Measurements from ENCODE around the gene TMPRSS4. TPM values are rescaled to one million over a fixed set of nuclear protein-coding genes. Genes with fewer than 3 reads are reported as not detected.

Gene TMPRSS4, protein sequence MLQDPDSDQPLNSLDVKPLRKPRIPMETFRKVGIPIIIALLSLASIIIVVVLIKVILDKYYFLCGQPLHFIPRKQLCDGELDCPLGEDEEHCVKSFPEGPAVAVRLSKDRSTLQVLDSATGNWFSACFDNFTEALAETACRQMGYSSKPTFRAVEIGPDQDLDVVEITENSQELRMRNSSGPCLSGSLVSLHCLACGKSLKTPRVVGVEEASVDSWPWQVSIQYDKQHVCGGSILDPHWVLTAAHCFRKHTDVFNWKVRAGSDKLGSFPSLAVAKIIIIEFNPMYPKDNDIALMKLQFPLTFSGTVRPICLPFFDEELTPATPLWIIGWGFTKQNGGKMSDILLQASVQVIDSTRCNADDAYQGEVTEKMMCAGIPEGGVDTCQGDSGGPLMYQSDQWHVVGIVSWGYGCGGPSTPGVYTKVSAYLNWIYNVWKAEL
- not detected in 2 replicates for total RNA-seq

DNA sequence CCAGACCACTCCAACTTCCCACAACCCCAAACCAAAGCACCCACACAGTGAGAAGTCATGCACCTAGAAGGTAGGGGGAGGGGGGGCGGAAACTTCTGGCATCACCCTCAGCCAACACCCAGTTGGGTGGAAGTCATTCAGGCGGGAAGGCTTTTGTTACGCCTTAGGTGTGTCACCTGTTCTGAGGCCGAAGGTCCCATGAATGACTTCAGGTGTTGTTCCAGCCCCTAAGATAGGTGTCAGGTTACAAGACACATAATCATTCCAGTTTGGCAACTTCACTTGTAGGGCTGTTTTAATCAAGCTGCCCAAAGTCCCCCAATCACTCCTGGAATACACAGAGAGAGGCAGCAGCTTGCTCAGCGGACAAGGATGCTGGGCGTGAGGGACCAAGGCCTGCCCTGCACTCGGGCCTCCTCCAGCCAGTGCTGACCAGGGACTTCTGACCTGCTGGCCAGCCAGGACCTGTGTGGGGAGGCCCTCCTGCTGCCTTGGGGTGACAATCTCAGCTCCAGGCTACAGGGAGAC lies at the start of gene TMPRSS4:
TSS of gene TMPRSS4 (plus strand) at position 325 of the 528 bp plus-strand sequence. CDS start 225 bp downstream, outside the sequence.

DNA sequence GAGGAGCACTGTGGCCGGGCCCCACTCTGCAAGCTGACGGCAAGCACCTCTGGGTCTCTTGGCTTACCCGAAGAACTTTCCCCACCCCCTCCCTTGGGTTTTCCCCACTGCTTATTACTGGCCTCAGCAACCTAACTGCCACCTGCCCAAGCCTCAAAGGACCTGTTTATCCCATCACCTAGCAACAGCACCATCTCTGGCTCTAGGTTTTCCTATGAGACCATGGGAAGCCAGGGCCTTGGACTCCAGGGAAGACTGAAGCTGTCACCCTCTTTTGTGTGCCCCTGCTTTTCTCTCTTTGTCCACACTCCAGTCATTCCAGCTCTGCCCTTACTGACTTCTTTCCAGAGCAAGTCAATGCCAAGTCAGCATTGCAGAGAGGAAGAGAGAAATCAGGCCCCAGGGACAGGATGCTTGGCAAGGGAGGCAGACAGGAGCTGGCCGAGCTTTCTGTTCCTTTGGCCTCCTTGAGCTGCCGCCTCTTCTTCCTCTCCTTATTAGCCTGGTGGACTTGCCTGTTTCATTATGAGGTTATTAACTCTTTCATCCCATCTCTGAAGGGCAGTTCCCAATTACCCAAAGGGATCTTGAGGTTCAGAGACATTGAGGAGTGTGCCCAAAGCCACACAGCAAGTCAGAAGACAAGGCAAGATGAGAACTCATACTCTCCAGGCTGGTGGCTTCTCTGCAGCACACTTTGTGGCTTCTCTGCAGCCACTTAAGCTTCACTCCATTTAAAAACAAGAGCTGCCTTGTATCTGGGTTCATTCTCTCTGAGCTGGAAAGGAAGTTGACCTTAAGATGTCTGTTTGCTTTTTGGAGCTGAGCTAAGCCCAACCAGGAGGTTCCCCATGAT lies 10.3 kb downstream of the TMPRSS4 start, which contains the start of gene SMIM35:
TSS of gene SMIM35 (minus strand) at position 51 of the 856 bp plus-strand sequence. CDS start 206 bp downstream, outside the sequence.

DNA sequence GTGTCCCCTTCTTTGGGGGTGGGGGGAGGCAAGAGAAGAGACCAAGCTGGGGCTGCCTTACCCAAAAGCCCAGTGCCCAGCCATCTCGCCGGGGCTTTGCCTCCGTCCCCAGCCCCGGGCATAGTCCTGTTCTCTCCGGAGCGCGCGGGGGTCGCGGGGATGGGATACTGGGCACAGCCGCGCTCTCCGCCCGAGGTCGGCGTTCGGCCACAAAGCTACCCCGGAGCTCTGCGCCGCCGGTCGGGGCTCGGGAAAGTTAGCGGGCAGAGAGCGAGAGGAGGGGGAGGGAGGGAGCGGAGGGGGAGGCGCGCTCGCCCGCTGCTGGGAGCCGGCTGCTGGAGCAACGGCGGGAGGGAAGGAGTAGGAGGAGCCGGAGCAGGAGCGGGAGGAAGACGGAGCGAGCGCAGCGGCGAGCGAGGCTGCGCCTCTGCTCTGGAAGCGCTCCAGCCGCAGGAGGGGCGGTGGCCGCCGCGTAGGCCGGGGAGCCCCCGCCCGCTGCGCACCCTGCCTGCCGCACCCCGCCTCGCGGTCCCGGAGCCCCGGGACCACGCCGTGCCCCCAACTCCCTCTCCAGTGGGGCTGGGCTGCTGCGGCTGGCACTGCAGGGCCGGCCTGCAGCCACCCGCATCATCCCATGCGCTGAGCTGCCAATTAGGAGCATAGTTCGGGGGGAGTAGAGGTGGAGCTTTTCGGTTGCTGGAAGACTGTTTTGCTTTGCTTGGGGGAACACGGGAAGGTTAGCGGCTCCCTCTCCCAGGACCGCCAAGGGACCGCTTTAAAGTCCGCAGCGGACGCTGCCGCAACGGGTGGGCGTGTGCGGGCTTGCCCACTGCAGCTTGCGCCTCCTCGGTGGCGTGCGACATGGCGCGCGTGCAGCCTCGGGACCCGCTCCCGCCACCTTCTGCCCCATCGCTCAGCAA lies 75.9 kb downstream of the TMPRSS4 start, which contains the start of gene SCN4B:
TSS of gene SCN4B (minus strand) at position 272 of the 920 bp plus-strand sequence. CDS start at position 122, 150 bp downstream.

Other genes starting within 250 kb of the TMPRSS4 start
- gene FXYD6, start 200.4 kb upstream of the TMPRSS4 start, total RNA-seq, result under 0.01 and 0.38 TPM in 2 replicates
- gene TMPRSS13, start 147.7 kb upstream of the TMPRSS4 start, total RNA-seq, result not detected in 2 replicates
- gene IL10RA, start 90.7 kb upstream of the TMPRSS4 start, total RNA-seq, result under 0.01 TPM in 1 of 2 replicates, not detected in the other
- not detected in 2 replicates for gene SMIM35, start 9.9 kb downstream of the TMPRSS4 start, total RNA-seq
- under 0.01 and 0.06 TPM in 2 replicates for gene SCN4B, start 75.7 kb downstream of the TMPRSS4 start, total RNA-seq
- not detected in 2 replicates for gene SCN2B, start 99.6 kb downstream of the TMPRSS4 start, total RNA-seq
- gene JAML, start 147.9 kb downstream of the TMPRSS4 start, total RNA-seq, result 0.19 TPM in 1 of 2 replicates, not detected in the other
- gene MPZL3, start 175.3 kb downstream of the TMPRSS4 start, total RNA-seq, result 5.1 and 6.0 TPM in 2 replicates
- 41.0 and 78.2 TPM in 2 replicates for gene MPZL2, start 187.2 kb downstream of the TMPRSS4 start, total RNA-seq
- gene CD3E, start 227.7 kb downstream of the TMPRSS4 start, total RNA-seq, result not detected in 2 replicates